GM23338 (cell line): Measurements from ENCODE around the gene TRAPPC10. TPM values are rescaled to one million over a fixed set of nuclear protein-coding genes. Genes with fewer than 3 reads are reported as not detected.

ENCODE experiments used
- ATAC-seq: fragments of 200-7000 bp; cut with Tn5 transposase; 3 replicates; pipeline ENCODE4 v1.9.1; 2020
- DNase-seq: peaks from one replicate; pipeline ENCODE4 v3.0.0-alpha.2; 2015; ENCODE audit warnings: low spot score
- H2AFZ ChIP-seq: fragments of 200-600 bp; sonication (generic); 2 replicates; pipeline ENCODE4 v1.8.0; 2016; ENCODE audit warnings: antibody characterized with exemption, mild to moderate bottlenecking, moderate library complexity
- H3F3A ChIP-seq: fragments of 200-600 bp; sonication (generic); replicated peaks from 2 replicates; pipeline ENCODE4 v1.8.0; 2017; ENCODE audit warnings: antibody characterized with exemption, mixed run types, low read depth
- H3K27ac ChIP-seq: fragments of 200-600 bp; sonication (generic); 2 replicates; pipeline ENCODE4 v1.6.1; 2016; ENCODE audit warnings: low read depth
- H3K27me3 ChIP-seq: fragments of 200-600 bp; sonication (generic); 2 replicates; pipeline ENCODE4 v1.8.0; 2016; ENCODE audit warnings: mild to moderate bottlenecking, mixed run types, moderate library complexity; ENCODE audit not compliant: insufficient read depth
- H3K36me3 ChIP-seq: fragments of 200-600 bp; sonication (generic); 2 replicates; pipeline ENCODE4 v1.8.0; 2016; ENCODE audit warnings: mild to moderate bottlenecking; ENCODE audit not compliant: insufficient read depth
- H3K4me1 ChIP-seq: fragments of 200-600 bp; sonication (generic); 2 replicates; pipeline ENCODE4 v1.8.0; 2016; ENCODE audit warnings: mild to moderate bottlenecking, moderate library complexity; ENCODE audit not compliant: insufficient read depth
- H3K4me2 ChIP-seq: fragments of 200-600 bp; sonication (generic); 2 replicates; pipeline ENCODE4 v1.7.1; 2017; ENCODE audit warnings: mixed run types
- H3K4me3 ChIP-seq: fragments of 200-600 bp; sonication (generic); 2 replicates; pipeline ENCODE4 v1.6.1; 2016; ENCODE audit warnings: mixed run types
- H3K79me2 ChIP-seq: fragments of 200-600 bp; sonication (generic); replicated peaks from 2 replicates; pipeline ENCODE4 v1.8.0; 2017; ENCODE audit warnings: mild to moderate bottlenecking; ENCODE audit not compliant: insufficient read depth
- H3K9me2 ChIP-seq: fragments of 200-600 bp; sonication (generic); 2 replicates; pipeline ENCODE4 v1.8.0; 2017; ENCODE audit not compliant: insufficient read depth
- H4K20me1 ChIP-seq: fragments of 200-600 bp; sonication (generic); replicated peaks from 2 replicates; pipeline ENCODE4 v1.8.0; 2017; ENCODE audit warnings: mild to moderate bottlenecking; ENCODE audit not compliant: insufficient read depth
- H3K27ac Mint-ChIP-seq: 2 replicates; pipeline ENCODE4 v1.8.0; 2020; ENCODE audit warnings: inconsistent platforms, mild to moderate bottlenecking, moderate library complexity, mixed read lengths
- H3K27me3 Mint-ChIP-seq: 3 replicates; pipeline ENCODE4 v1.8.0; 2022; ENCODE audit warnings: low read depth, mild to moderate bottlenecking, moderate library complexity, mixed read lengths, inconsistent platforms; ENCODE audit not compliant: insufficient read depth, poor library complexity
- H3K36me3 Mint-ChIP-seq: 3 replicates; pipeline ENCODE4 v1.8.0; 2021; ENCODE audit warnings: low read depth, mild to moderate bottlenecking, inconsistent platforms, moderate library complexity, mixed read lengths
- H3K4me1 Mint-ChIP-seq: 3 replicates; pipeline ENCODE4 v1.8.0; 2020; ENCODE audit warnings: mild to moderate bottlenecking, inconsistent platforms, mixed read lengths
- H3K4me3 Mint-ChIP-seq: 3 replicates; pipeline ENCODE4 v1.8.0; 2021; ENCODE audit warnings: moderate library complexity, mild to moderate bottlenecking, inconsistent platforms, mixed read lengths
- H3K9me3 Mint-ChIP-seq: 3 replicates; pipeline ENCODE4 v1.8.0; 2020; ENCODE audit warnings: moderate library complexity, mild to moderate bottlenecking, inconsistent platforms, mixed read lengths
- CREB1 ChIP-seq: fragments of 250-450 bp; sonication (Bioruptor Pico); IDR thresholded peaks from 2 replicates; pipeline ENCODE4 v1.5.0; 2020; ENCODE audit warnings: low read depth, mild to moderate bottlenecking, moderate library complexity
- EZH2 ChIP-seq: fragments of 200-600 bp; sonication (generic); IDR thresholded peaks from one replicate; pipeline ENCODE4 v1.8.0; 2017; ENCODE audit warnings: antibody characterized with exemption, mild to moderate bottlenecking, low read depth; ENCODE audit not compliant: unreplicated experiment
- EZH2phosphoT487 ChIP-seq: fragments of 200-600 bp; sonication (generic); IDR thresholded peaks from one replicate; pipeline ENCODE4 v1.8.1; 2018; ENCODE audit warnings: antibody characterized with exemption; ENCODE audit not compliant: unreplicated experiment
- ZNF114 ChIP-seq: fragments of 250-450 bp; sonication (Bioruptor Pico); IDR thresholded peaks from 2 replicates; pipeline ENCODE4 v1.5.0; 2020; ENCODE audit warnings: mild to moderate bottlenecking, moderate library complexity
- polyA plus RNA-seq: library from polyadenylated mRNA; unstranded; fragments of >200 nt; fragmentation: Nextera tagmentation; extraction: Ambion mirVana; gene quantifications from 2 replicates; pipeline ENCODE4 v1.2.1, GENCODE V29; 2016
- total RNA-seq: library from RNA; depleted of rRNA; stranded (reverse); fragments of >200 nt; shearing (Covaris generic); gene quantifications from 2 replicates; pipeline ENCODE4 v1.2.3, GENCODE V29; 2014
- TF ChIP-seq, protein P1 (sequence below): IDR thresholded peaks from one replicate; pipeline ENCODE4 v1.6.1; 2018; ENCODE audit warnings: antibody characterized with exemption; ENCODE audit not compliant: unreplicated experiment
- TF ChIP-seq, protein P2 (sequence below): fragments of 250-450 bp; sonication (Bioruptor Pico); IDR thresholded peaks from 2 replicates; pipeline ENCODE4 v1.5.0; 2020; ENCODE audit warnings: mild to moderate bottlenecking, moderate library complexity
- TF ChIP-seq, protein P3 (sequence below), 2 experiments: fragments of 200-600 bp in 1 of 2; sonication (generic) in 1 of 2; conservative IDR thresholded peaks; 2 replicates each; pipeline versions ENCODE4 v1.5.1 to v1.6.1; 2016 to 2017; ENCODE audit warnings: antibody characterized with exemption in 2 of 2, low read depth in 2 of 2, mild to moderate bottlenecking in 2 of 2, moderate library complexity in 1 of 2

The TRAPPC10 gene
- total and polyA plus RNA-seq, 2 experiments from 2014 or later: 14.0 to 27.1 TPM

DNA sequence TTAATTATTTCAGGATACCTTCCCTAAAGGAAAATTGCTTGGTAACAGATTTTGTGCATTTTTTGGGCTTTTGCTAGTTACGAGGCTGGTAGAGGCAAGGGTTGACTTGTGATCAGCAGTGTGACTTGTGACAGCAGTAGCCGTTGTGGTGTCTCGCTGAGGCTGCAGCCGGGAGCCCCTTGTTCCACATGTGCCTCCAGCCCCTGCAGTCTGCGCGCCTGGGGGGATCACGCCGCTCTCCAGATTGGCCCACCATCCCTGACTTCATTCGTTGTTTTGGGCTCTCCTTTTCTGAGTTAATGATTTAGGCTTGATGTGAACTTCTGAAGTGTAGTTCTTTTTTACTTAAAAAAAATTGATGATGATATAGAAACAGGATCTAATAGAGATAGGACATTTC is 41.5 kb downstream of the TRAPPC10 start (continued):
- no peak for TF ChIP-seq ZNF114 (CRISPR knock-in tag)

DNA sequence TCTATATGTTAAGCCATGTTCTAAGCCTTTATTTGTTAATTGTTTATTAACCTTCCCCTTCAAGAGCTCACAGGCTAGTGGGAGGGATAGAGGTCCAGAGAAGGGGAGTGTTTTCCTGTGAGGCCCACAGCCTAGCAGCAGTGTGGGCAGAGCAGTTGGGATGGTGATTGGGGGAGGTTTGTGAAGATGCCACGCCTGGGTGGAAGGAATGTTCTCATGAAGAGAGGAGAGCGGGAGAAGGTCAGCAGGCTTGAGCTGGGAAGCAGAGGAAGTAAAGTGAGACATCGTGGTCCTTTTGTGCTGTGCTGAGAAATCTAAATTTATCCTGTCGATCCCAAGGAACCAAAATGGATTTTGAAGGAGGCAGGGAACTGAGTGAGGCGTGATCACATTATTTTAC is 42.6 kb downstream of the TRAPPC10 start:
- Histone ChIP-seq H3K27me3 (no peaks in the 10 kb centered on the region), H3K4me2 (no peak overlapping the region), H2AFZ (no peak overlapping the region), H3K4me1 (no peaks in the 10 kb centered on the region), H3K36me3 (0 out of 2 replicates have a peak, but pooled peaks cover 9% of the 10 kb centered on the region), H3K9me2 (no peaks in the 10 kb centered on the region), H3K79me2 (peaks cover 23% of the 10 kb centered on the region), H3K4me3 (no peak overlapping the region), H3K27ac (no peak overlapping the region), H4K20me1 (peaks cover 28% of the 10 kb centered on the region), H3F3A (no peaks in the 10 kb centered on the region)
- TF ChIP-seq EZH2phosphoT487: no peak
- TF ChIP-seq, protein P1, sequence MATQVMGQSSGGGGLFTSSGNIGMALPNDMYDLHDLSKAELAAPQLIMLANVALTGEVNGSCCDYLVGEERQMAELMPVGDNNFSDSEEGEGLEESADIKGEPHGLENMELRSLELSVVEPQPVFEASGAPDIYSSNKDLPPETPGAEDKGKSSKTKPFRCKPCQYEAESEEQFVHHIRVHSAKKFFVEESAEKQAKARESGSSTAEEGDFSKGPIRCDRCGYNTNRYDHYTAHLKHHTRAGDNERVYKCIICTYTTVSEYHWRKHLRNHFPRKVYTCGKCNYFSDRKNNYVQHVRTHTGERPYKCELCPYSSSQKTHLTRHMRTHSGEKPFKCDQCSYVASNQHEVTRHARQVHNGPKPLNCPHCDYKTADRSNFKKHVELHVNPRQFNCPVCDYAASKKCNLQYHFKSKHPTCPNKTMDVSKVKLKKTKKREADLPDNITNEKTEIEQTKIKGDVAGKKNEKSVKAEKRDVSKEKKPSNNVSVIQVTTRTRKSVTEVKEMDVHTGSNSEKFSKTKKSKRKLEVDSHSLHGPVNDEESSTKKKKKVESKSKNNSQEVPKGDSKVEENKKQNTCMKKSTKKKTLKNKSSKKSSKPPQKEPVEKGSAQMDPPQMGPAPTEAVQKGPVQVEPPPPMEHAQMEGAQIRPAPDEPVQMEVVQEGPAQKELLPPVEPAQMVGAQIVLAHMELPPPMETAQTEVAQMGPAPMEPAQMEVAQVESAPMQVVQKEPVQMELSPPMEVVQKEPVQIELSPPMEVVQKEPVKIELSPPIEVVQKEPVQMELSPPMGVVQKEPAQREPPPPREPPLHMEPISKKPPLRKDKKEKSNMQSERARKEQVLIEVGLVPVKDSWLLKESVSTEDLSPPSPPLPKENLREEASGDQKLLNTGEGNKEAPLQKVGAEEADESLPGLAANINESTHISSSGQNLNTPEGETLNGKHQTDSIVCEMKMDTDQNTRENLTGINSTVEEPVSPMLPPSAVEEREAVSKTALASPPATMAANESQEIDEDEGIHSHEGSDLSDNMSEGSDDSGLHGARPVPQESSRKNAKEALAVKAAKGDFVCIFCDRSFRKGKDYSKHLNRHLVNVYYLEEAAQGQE: no peak
- no peak for TF ChIP-seq CREB1 (CRISPR knock-in tag)
- TF ChIP-seq, protein P2, sequence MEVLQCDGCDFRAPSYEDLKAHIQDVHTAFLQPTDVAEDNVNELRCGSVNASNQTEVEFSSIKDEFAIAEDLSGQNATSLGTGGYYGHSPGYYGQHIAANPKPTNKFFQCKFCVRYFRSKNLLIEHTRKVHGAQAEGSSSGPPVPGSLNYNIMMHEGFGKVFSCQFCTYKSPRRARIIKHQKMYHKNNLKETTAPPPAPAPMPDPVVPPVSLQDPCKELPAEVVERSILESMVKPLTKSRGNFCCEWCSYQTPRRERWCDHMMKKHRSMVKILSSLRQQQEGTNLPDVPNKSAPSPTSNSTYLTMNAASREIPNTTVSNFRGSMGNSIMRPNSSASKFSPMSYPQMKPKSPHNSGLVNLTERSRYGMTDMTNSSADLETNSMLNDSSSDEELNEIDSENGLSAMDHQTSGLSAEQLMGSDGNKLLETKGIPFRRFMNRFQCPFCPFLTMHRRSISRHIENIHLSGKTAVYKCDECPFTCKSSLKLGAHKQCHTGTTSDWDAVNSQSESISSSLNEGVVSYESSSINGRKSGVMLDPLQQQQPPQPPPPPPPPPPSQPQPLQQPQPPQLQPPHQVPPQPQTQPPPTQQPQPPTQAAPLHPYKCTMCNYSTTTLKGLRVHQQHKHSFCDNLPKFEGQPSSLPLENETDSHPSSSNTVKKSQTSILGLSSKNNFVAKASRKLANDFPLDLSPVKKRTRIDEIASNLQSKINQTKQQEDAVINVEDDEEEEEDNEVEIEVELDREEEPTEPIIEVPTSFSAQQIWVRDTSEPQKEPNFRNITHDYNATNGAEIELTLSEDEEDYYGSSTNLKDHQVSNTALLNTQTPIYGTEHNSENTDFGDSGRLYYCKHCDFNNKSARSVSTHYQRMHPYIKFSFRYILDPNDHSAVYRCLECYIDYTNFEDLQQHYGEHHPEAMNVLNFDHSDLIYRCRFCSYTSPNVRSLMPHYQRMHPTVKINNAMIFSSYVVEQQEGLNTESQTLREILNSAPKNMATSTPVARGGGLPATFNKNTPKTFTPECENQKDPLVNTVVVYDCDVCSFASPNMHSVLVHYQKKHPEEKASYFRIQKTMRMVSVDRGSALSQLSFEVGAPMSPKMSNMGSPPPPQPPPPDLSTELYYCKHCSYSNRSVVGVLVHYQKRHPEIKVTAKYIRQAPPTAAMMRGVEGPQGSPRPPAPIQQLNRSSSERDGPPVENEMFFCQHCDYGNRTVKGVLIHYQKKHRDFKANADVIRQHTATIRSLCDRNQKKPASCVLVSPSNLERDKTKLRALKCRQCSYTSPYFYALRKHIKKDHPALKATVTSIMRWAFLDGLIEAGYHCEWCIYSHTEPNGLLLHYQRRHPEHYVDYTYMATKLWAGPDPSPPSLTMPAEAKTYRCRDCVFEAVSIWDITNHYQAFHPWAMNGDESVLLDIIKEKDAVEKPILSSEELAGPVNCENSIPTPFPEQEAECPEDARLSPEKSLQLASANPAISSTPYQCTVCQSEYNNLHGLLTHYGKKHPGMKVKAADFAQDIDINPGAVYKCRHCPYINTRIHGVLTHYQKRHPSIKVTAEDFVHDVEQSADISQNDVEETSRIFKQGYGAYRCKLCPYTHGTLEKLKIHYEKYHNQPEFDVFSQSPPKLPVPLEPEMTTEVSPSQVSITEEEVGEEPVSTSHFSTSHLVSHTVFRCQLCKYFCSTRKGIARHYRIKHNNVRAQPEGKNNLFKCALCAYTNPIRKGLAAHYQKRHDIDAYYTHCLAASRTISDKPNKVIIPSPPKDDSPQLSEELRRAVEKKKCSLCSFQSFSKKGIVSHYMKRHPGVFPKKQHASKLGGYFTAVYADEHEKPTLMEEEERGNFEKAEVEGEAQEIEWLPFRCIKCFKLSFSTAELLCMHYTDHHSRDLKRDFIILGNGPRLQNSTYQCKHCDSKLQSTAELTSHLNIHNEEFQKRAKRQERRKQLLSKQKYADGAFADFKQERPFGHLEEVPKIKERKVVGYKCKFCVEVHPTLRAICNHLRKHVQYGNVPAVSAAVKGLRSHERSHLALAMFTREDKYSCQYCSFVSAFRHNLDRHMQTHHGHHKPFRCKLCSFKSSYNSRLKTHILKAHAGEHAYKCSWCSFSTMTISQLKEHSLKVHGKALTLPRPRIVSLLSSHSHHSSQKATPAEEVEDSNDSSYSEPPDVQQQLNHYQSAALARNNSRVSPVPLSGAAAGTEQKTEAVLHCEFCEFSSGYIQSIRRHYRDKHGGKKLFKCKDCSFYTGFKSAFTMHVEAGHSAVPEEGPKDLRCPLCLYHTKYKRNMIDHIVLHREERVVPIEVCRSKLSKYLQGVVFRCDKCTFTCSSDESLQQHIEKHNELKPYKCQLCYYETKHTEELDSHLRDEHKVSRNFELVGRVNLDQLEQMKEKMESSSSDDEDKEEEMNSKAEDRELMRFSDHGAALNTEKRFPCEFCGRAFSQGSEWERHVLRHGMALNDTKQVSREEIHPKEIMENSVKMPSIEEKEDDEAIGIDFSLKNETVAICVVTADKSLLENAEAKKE: no peak
- TF ChIP-seq EZH2: no peak
- TF ChIP-seq, protein P3, sequence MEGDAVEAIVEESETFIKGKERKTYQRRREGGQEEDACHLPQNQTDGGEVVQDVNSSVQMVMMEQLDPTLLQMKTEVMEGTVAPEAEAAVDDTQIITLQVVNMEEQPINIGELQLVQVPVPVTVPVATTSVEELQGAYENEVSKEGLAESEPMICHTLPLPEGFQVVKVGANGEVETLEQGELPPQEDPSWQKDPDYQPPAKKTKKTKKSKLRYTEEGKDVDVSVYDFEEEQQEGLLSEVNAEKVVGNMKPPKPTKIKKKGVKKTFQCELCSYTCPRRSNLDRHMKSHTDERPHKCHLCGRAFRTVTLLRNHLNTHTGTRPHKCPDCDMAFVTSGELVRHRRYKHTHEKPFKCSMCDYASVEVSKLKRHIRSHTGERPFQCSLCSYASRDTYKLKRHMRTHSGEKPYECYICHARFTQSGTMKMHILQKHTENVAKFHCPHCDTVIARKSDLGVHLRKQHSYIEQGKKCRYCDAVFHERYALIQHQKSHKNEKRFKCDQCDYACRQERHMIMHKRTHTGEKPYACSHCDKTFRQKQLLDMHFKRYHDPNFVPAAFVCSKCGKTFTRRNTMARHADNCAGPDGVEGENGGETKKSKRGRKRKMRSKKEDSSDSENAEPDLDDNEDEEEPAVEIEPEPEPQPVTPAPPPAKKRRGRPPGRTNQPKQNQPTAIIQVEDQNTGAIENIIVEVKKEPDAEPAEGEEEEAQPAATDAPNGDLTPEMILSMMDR (conservative IDR thresholded peaks at IDR 0.05; ENCODE audit: low read depth in 2 of 2): no peak
- Mint-ChIP-seq H3K4me3 (no peak overlapping the region), H3K9me3 (no peaks in the 10 kb centered on the region; the same call in 2 of the 3 replicates), H3K4me1 (no peaks in the 10 kb centered on the region), H3K36me3 (peaks cover 16% of the 10 kb centered on the region), H3K27ac (peak overlapping the region; percentile 41), H3K27me3 (peaks cover 2% of the 10 kb centered on the region)
- no peak for ATAC-seq
- no peak for DNase-seq
